Nephron progenitor cell (in vitro differentiated cells): ENCODE results near the gene WRNIP1.

Source experiments
- DNase-seq: peaks from one replicate; pipeline ENCODE4 v3.0.0; 2021
- H3K27ac Mint-ChIP-seq: 2 replicates; pipeline ENCODE4 v1.8.0; 2021; ENCODE audit warnings: mild to moderate bottlenecking, moderate library complexity, mixed read lengths
- H3K27me3 Mint-ChIP-seq: 2 replicates; pipeline ENCODE4 v1.8.0; 2021; ENCODE audit warnings: mild to moderate bottlenecking, low read depth, mixed read lengths; ENCODE audit not compliant: poor library complexity
- H3K36me3 Mint-ChIP-seq: 2 replicates; pipeline ENCODE4 v1.8.0; 2021; ENCODE audit warnings: low read depth, mixed read lengths
- H3K4me1 Mint-ChIP-seq: 2 replicates; pipeline ENCODE4 v1.8.0; 2021; ENCODE audit warnings: mixed read lengths
- H3K4me3 Mint-ChIP-seq: 2 replicates; pipeline ENCODE4 v1.8.0; 2021; ENCODE audit warnings: mild to moderate bottlenecking, moderate library complexity, mixed read lengths
- H3K9me3 Mint-ChIP-seq: 2 replicates; pipeline ENCODE4 v1.8.0; 2021; ENCODE audit warnings: mild to moderate bottlenecking, moderate library complexity, mixed read lengths
- CTCF ChIP-seq: fragments of 200-600 bp; sonication (generic); IDR thresholded peaks from 2 replicates; pipeline ENCODE4 v1.5.0; 2021; ENCODE audit warnings: antibody characterized with exemption

The WRNIP1 gene

GRCh38 chr6:2737885-2738284, 27.3 kb upstream of the WRNIP1 start:
- no peak overlapping the region for H3K27ac Mint-ChIP-seq
- DNase-seq = no peak
- peaks cover 5% of the 10 kb centered on the region for H3K27me3 Mint-ChIP-seq
- no peaks in the 10 kb centered on the region for H3K9me3 Mint-ChIP-seq
- no peak for TF ChIP-seq CTCF
- H3K4me1 Mint-ChIP-seq = peaks cover 28% of the 10 kb centered on the region
- H3K36me3 Mint-ChIP-seq = no peaks in the 10 kb centered on the region
- H3K4me3 Mint-ChIP-seq = no peak overlapping the region

GRCh38 chr6:2738373-2738979, 26.7 kb upstream of the WRNIP1 start:
- no peak overlapping the region for H3K27ac Mint-ChIP-seq
- TF ChIP-seq CTCF = peak; percentile 75
- no peaks in the 10 kb centered on the region for H3K9me3 Mint-ChIP-seq
- no peaks in the 10 kb centered on the region for H3K36me3 Mint-ChIP-seq
- peak; percentile 60 for DNase-seq
- H3K4me3 Mint-ChIP-seq = no peak overlapping the region
- peaks cover 30% of the 10 kb centered on the region for H3K4me1 Mint-ChIP-seq
- H3K27me3 Mint-ChIP-seq = peaks cover 2% of the 10 kb centered on the region

GRCh38 chr6:2739335-2739734, 25.9 kb upstream of the WRNIP1 start:
- no peak for TF ChIP-seq CTCF
- no peak overlapping the region for H3K27ac Mint-ChIP-seq
- no peaks in the 10 kb centered on the region for H3K9me3 Mint-ChIP-seq
- no peaks in the 10 kb centered on the region for H3K27me3 Mint-ChIP-seq
- H3K36me3 Mint-ChIP-seq = no peaks in the 10 kb centered on the region
- H3K4me1 Mint-ChIP-seq = peaks cover 39% of the 10 kb centered on the region
- no peak overlapping the region for H3K4me3 Mint-ChIP-seq
- DNase-seq = no peak

GRCh38 chr6:2740581-2740980, 24.6 kb upstream of the WRNIP1 start:
- H3K36me3 Mint-ChIP-seq = no peaks in the 10 kb centered on the region
- H3K4me3 Mint-ChIP-seq = no peak overlapping the region
- no peaks in the 10 kb centered on the region for H3K9me3 Mint-ChIP-seq
- H3K27ac Mint-ChIP-seq = no peak overlapping the region
- peaks cover 51% of the 10 kb centered on the region for H3K4me1 Mint-ChIP-seq
- DNase-seq = no peak
- H3K27me3 Mint-ChIP-seq = no peaks in the 10 kb centered on the region
- no peak for TF ChIP-seq CTCF

- Mint-ChIP-seq H3K27ac (no peak overlapping the region), H3K36me3 (no peaks in the 10 kb centered on the region), H3K4me1 (peaks cover 60% of the 10 kb centered on the region), H3K27me3 (no peaks in the 10 kb centered on the region), H3K9me3 (no peaks in the 10 kb centered on the region), H3K4me3 (no peak overlapping the region)
- no peak for DNase-seq
- TF ChIP-seq CTCF = no peak
Observed at GRCh38 chr6:2741756-2742155, 23.4 kb upstream of the WRNIP1 start.
